ENCODE data around the gene UBE2J1.

DNA sequence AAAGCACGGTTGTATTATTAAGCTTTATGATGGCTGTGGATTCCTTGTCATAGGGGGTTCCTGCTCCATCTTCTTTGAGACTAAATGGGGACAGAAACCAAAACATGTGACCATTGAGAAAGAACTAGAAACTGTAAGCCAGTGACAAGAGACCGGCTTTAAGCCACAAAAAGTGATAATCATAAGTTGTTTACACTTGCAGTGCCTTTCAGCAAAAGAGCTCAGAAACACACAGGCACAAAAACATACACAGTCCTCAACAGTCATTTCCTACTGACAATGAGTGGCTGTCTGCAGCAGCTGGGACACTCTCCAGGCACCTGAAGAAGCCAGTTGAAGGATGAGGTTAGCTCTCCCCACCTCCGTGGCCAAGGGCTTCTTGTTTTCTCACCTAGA is 20.0 kb upstream of the UBE2J1 start:
- no peak for TF ChIP-seq POLR2A (IDR thresholded peaks at IDR 0.05; ENCODE audit: low read depth, low read length)
- TF ChIP-seq EZH2 (IDR thresholded peaks at IDR 0.05; ENCODE audit: borderline replicate concordance, control insufficient read depth, low read depth, low read length) = no peak
- TF ChIP-seq, protein P1, sequence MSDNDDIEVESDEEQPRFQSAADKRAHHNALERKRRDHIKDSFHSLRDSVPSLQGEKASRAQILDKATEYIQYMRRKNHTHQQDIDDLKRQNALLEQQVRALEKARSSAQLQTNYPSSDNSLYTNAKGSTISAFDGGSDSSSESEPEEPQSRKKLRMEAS (IDR thresholded peaks at IDR 0.05; ENCODE audit: low read depth, low read length) = no peak; the same call in 1 of the 2 replicates
- TF ChIP-seq, protein P2, sequence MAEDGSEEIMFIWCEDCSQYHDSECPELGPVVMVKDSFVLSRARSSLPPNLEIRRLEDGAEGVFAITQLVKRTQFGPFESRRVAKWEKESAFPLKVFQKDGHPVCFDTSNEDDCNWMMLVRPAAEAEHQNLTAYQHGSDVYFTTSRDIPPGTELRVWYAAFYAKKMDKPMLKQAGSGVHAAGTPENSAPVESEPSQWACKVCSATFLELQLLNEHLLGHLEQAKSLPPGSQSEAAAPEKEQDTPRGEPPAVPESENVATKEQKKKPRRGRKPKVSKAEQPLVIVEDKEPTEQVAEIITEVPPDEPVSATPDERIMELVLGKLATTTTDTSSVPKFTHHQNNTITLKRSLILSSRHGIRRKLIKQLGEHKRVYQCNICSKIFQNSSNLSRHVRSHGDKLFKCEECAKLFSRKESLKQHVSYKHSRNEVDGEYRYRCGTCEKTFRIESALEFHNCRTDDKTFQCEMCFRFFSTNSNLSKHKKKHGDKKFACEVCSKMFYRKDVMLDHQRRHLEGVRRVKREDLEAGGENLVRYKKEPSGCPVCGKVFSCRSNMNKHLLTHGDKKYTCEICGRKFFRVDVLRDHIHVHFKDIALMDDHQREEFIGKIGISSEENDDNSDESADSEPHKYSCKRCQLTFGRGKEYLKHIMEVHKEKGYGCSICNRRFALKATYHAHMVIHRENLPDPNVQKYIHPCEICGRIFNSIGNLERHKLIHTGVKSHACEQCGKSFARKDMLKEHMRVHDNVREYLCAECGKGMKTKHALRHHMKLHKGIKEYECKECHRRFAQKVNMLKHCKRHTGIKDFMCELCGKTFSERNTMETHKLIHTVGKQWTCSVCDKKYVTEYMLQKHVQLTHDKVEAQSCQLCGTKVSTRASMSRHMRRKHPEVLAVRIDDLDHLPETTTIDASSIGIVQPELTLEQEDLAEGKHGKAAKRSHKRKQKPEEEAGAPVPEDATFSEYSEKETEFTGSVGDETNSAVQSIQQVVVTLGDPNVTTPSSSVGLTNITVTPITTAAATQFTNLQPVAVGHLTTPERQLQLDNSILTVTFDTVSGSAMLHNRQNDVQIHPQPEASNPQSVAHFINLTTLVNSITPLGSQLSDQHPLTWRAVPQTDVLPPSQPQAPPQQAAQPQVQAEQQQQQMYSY (CRISPR knock-in tag; IDR thresholded peaks at IDR 0.05) = no peak
- TF ChIP-seq, protein P3, sequence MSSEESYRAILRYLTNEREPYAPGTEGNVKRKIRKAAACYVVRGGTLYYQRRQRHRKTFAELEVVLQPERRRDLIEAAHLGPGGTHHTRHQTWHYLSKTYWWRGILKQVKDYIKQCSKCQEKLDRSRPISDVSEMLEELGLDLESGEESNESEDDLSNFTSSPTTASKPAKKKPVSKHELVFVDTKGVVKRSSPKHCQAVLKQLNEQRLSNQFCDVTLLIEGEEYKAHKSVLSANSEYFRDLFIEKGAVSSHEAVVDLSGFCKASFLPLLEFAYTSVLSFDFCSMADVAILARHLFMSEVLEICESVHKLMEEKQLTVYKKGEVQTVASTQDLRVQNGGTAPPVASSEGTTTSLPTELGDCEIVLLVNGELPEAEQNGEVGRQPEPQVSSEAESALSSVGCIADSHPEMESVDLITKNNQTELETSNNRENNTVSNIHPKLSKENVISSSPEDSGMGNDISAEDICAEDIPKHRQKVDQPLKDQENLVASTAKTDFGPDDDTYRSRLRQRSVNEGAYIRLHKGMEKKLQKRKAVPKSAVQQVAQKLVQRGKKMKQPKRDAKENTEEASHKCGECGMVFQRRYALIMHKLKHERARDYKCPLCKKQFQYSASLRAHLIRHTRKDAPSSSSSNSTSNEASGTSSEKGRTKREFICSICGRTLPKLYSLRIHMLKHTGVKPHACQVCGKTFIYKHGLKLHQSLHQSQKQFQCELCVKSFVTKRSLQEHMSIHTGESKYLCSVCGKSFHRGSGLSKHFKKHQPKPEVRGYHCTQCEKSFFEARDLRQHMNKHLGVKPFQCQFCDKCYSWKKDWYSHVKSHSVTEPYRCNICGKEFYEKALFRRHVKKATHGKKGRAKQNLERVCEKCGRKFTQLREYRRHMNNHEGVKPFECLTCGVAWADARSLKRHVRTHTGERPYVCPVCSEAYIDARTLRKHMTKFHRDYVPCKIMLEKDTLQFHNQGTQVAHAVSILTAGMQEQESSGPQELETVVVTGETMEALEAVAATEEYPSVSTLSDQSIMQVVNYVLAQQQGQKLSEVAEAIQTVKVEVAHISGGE (CRISPR knock-in tag; IDR thresholded peaks at IDR 0.05) = no peak
